ENCODE data around the gene SLC4A11.

Gene SLC4A11

GRCh38 chr20:3276680-3277015 is 37.7 kb upstream of the SLC4A11 start:
- no peak overlapping the region for H3K4me3 ChIP-seq (ENCODE audit: low read depth, low read length)
- TF ChIP-seq CTCF (IDR thresholded peaks at IDR 0.05; ENCODE audit: low read depth, low read length, missing control alignments): peak; percentile 56
- no peak for DNase-seq (ENCODE audit: low read depth)

DNA sequence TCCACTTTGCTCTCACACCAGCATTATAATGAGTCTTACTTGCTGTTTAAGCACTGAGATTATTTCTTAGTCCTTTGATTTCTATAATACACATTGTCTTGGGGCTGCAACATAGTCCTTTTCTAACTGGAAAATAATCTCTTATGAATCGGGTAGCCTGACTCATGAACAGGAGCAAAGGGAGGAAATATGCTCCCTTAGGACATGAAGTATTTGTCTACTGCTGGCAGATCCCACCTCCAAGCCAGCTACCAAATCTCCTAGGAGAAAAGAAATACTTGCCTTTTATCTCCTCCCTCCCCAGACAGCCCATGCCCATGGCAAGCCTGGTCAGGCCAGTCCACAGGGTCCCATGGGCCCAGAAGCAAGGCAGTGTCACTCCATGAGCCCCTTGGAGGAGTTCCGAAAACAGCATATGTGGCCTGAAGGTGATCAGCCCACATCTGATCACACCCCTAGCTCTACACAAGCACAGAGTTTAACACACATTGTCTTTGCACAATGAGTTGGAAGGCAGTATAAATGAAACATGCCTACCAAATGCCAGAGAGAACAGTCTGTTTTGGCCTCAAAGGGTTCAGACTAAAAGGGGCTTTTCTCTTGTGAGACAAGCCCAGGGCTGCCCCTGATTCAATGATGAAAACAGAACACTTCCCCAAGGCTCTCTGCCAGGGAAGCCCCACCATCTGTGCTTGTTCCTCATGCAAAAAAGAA is 37.1 kb upstream of the SLC4A11 start:
- no peak for DNase-seq (ENCODE audit: low read depth)
- no peak for TF ChIP-seq CTCF (IDR thresholded peaks at IDR 0.05; ENCODE audit: low read depth, low read length, missing control alignments)
- no peak overlapping the region for H3K4me3 ChIP-seq (ENCODE audit: low read depth, low read length)

DNA sequence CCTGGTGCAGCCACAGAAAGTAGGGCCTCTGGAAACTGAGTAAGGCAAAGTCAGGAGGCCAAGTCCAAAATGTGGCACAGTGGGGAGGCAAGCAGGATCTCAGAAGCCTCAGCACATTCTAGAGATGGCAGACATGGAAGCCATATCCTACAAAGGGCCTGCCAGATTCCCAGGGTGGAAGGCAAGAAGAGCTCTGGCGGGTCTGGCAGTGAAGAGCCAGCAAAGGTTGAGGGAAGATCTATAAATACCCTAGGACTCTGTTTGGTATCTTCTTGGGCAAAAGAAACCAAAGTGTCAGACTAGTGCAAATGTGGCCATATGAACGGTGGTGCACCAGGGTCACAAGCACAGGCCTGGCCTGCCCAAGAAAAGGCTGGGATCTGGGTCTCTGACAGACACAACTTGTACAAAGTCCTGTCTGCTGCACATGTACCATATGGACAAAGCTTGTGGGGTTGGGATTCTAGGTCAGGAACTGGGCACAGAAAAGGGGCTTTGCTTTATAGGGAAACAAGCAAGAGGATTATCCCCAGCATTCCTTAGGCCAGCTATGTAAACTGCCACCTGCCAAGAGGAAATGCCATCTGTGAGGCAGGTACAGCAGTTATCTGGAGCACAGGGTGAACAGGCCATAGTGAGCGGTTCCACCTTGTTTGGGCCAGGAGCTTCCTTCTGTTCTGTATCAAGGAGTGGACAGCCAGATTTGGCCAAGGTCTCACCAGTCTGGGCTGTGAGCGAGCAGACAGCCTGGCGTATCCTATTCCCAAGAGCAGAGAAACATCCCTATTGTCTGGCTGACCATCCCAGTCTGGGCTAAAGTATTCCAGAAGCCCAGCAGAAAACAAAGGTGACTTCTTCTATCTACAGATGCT is 36.3 kb upstream of the SLC4A11 start:
- no peak for TF ChIP-seq CTCF (IDR thresholded peaks at IDR 0.05; ENCODE audit: low read depth, low read length, missing control alignments)
- DNase-seq (ENCODE audit: low read depth): no peak
- H3K4me3 ChIP-seq (ENCODE audit: low read depth, low read length): no peak overlapping the region

- H3K4me3 ChIP-seq (ENCODE audit: low read depth, low read length): no peak overlapping the region
- TF ChIP-seq CTCF (IDR thresholded peaks at IDR 0.05; ENCODE audit: low read depth, low read length, missing control alignments): no peak
- DNase-seq (ENCODE audit: low read depth): no peak
These were observed 34.4 kb upstream of the SLC4A11 start for GRCh38 chr20:3273371-3273770.

DNA sequence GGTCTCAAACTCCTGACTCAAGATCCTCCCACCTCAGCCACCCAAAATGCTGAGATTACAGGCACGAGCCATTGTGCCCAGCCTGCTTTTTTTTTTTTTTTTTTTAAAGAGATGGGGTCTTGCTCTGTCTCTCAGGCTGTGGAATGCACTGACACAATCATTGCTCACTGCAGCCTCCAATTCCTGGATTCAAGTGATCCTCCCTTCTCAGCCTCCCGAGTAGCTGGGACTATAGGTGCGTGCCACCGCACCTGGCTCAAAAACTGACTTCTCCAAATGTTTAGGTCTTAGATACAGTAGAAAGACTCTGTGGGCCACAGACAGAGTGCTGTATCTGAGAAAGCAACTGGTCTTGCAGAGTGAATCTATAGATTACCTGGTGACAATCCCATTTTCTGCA is 31.1 kb upstream of the SLC4A11 start:
- DNase-seq (ENCODE audit: low read depth): no peak
- TF ChIP-seq CTCF (IDR thresholded peaks at IDR 0.05; ENCODE audit: low read depth, low read length, missing control alignments): no peak
- H3K4me3 ChIP-seq (ENCODE audit: low read depth, low read length): no peak overlapping the region

- no peak overlapping the region for H3K4me3 ChIP-seq (ENCODE audit: low read depth, low read length)
- no peak for TF ChIP-seq CTCF (IDR thresholded peaks at IDR 0.05; ENCODE audit: low read depth, low read length, missing control alignments)
- DNase-seq (ENCODE audit: low read depth): no peak
These were observed 23.6 kb upstream of the SLC4A11 start for GRCh38 chr20:3262566-3262965.

Data from GM12864 (cell line).